SK-N-SH (cell line): ENCODE results near the gene COPZ1.

ENCODE experiments used
- RCOR1 ChIP-seq: fragments of 150-350 bp; IDR thresholded peaks from 2 replicates; pipeline ENCODE4 v1.6.1; 2017; ENCODE audit warnings: antibody characterized with exemption, low read length
- RFX5 ChIP-seq: IDR thresholded peaks from 2 replicates; pipeline ENCODE4 v1.6.1; 2012; ENCODE audit warnings: mild to moderate bottlenecking, improper control_type of control experiment, low read length
- SMC3 ChIP-seq: IDR thresholded peaks from 2 replicates; pipeline ENCODE4 v1.6.1; 2012; ENCODE audit warnings: low read depth, low read length, improper control_type of control experiment
- TAF1 ChIP-seq: IDR thresholded peaks from 2 replicates; pipeline ENCODE4 v1.6.1; 2012; ENCODE audit warnings: low read depth, mild to moderate bottlenecking, low read length, moderate library complexity, borderline replicate concordance
- TF ChIP-seq, protein P1 (sequence below): fragments of 200-600 bp; sonication (generic); IDR thresholded peaks from 2 replicates; pipeline ENCODE4 v1.6.1; 2017; ENCODE audit warnings: antibody characterized with exemption, mild to moderate bottlenecking, moderate library complexity
- TF ChIP-seq, protein P2 (sequence below): IDR thresholded peaks from 2 replicates; pipeline ENCODE4 v1.4.0; 2012; ENCODE audit warnings: low read depth, borderline replicate concordance
- TF ChIP-seq, protein P3 (sequence below): IDR thresholded peaks from 2 replicates; pipeline ENCODE4 v1.6.1; 2012; ENCODE audit warnings: mild to moderate bottlenecking, low read depth, low read length, moderate library complexity

DNA sequence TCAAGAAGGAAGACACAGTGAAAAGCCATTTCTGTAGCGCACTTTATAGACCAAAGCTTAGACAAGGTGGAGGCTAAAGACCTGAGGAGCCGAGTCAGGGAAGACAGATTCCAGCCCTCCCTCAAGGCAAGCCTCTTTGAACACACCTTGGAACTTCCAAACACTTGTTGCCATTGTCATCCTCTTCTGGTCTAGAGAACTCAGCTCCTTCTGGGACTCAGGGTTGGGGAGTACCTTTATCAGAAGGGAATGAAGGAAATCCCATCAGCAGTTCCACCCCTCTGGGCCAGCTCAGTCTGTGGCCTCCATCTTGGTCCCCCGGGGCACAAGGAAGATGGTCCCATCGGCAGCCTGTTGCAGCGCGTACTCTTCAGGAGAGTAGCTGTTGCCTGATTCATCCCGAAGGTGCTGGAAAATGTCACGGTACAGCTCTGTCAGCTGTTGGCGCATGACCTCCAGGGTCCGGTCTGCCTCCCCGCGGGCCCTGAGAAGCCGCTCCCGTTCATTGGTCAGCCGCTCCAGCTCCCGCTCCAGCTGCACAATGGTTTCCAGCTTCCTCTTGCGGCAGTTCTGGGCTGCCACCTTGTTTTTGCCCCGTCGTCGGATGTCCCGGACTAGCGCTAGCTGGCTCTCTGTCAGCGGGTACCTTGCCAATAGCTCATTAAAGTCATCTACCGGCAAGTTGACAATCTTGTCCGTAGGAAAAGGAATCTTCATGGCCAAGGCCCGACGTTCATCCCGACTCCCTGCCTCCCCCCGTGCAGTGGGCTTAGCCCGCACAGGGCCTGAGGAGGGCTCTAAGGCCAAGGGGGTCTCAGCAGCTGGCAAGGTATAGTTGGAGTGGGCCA is 32.6 kb upstream of the COPZ1 start:
- TF ChIP-seq RFX5 (no peak), RCOR1 (no peak), SMC3 (no peak), TAF1 (no peak)
- TF ChIP-seq, protein P1, sequence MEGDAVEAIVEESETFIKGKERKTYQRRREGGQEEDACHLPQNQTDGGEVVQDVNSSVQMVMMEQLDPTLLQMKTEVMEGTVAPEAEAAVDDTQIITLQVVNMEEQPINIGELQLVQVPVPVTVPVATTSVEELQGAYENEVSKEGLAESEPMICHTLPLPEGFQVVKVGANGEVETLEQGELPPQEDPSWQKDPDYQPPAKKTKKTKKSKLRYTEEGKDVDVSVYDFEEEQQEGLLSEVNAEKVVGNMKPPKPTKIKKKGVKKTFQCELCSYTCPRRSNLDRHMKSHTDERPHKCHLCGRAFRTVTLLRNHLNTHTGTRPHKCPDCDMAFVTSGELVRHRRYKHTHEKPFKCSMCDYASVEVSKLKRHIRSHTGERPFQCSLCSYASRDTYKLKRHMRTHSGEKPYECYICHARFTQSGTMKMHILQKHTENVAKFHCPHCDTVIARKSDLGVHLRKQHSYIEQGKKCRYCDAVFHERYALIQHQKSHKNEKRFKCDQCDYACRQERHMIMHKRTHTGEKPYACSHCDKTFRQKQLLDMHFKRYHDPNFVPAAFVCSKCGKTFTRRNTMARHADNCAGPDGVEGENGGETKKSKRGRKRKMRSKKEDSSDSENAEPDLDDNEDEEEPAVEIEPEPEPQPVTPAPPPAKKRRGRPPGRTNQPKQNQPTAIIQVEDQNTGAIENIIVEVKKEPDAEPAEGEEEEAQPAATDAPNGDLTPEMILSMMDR = no peak
- TF ChIP-seq, protein P2, sequence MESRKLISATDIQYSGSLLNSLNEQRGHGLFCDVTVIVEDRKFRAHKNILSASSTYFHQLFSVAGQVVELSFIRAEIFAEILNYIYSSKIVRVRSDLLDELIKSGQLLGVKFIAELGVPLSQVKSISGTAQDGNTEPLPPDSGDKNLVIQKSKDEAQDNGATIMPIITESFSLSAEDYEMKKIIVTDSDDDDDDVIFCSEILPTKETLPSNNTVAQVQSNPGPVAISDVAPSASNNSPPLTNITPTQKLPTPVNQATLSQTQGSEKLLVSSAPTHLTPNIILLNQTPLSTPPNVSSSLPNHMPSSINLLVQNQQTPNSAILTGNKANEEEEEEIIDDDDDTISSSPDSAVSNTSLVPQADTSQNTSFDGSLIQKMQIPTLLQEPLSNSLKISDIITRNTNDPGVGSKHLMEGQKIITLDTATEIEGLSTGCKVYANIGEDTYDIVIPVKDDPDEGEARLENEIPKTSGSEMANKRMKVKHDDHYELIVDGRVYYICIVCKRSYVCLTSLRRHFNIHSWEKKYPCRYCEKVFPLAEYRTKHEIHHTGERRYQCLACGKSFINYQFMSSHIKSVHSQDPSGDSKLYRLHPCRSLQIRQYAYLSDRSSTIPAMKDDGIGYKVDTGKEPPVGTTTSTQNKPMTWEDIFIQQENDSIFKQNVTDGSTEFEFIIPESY = no peak
- TF ChIP-seq, protein P3, sequence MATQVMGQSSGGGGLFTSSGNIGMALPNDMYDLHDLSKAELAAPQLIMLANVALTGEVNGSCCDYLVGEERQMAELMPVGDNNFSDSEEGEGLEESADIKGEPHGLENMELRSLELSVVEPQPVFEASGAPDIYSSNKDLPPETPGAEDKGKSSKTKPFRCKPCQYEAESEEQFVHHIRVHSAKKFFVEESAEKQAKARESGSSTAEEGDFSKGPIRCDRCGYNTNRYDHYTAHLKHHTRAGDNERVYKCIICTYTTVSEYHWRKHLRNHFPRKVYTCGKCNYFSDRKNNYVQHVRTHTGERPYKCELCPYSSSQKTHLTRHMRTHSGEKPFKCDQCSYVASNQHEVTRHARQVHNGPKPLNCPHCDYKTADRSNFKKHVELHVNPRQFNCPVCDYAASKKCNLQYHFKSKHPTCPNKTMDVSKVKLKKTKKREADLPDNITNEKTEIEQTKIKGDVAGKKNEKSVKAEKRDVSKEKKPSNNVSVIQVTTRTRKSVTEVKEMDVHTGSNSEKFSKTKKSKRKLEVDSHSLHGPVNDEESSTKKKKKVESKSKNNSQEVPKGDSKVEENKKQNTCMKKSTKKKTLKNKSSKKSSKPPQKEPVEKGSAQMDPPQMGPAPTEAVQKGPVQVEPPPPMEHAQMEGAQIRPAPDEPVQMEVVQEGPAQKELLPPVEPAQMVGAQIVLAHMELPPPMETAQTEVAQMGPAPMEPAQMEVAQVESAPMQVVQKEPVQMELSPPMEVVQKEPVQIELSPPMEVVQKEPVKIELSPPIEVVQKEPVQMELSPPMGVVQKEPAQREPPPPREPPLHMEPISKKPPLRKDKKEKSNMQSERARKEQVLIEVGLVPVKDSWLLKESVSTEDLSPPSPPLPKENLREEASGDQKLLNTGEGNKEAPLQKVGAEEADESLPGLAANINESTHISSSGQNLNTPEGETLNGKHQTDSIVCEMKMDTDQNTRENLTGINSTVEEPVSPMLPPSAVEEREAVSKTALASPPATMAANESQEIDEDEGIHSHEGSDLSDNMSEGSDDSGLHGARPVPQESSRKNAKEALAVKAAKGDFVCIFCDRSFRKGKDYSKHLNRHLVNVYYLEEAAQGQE = no peak
